ENCODE data around the gene IFNL4.

GRCh38 chr19:39261704-39262103 is 13.0 kb upstream of the IFNL4 start:
- TF ChIP-seq POLR2A (IDR thresholded peaks at IDR 0.05), result no peak
- TF ChIP-seq CTCF (IDR thresholded peaks at IDR 0.05), result no peak

Measured in transverse colon (tissue), 3 donors.